Measurements from ENCODE around the gene GPR18. TPM values are rescaled to one million over a fixed set of nuclear protein-coding genes. Genes with fewer than 3 reads are reported as not detected.

GPR18 gene, protein sequence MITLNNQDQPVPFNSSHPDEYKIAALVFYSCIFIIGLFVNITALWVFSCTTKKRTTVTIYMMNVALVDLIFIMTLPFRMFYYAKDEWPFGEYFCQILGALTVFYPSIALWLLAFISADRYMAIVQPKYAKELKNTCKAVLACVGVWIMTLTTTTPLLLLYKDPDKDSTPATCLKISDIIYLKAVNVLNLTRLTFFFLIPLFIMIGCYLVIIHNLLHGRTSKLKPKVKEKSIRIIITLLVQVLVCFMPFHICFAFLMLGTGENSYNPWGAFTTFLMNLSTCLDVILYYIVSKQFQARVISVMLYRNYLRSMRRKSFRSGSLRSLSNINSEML
- not detected in 2 replicates for total RNA-seq

GRCh38 chr13:99258210-99258860, at the start of gene GPR18:
TSS of gene GPR18 (minus strand) at chr13:99258379. CDS start at chr13:99255872, 2,507 bp downstream.

DNA sequence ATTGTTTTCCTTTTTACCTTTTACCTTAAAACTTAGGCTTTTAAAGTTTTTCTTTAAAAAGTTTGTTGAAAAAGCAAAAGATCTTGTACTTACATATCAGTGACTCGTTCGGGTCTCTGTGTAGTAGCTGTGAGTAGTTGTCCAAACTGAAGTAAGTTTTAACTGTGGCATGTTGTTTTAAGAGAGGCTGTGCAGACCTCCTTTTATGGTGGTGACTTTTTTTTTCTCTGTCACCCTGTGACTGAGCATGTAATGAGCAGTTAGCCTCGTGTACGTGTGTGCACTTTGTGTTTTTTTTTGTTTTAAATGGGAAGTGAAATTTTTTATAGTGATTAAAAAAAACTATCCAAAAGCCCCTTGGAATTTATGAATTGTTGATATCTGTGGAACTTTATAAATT, 49.1 kb upstream of the GPR18 start, which contains the start of gene GPR183:
GPR183 (minus strand) TSS at position 153 of the 400 bp plus-strand sequence. CDS start 11,254 bp downstream, outside the sequence.

Other genes starting within 250 kb of the GPR18 start
- gene UBAC2, start 57.5 kb downstream of the GPR18 start, total RNA-seq, result 29.3 and 32.5 TPM in 2 replicates
- under 0.01 and 0.22 TPM in 2 replicates for gene GPR183, start 49.0 kb upstream of the GPR18 start, total RNA-seq
- gene TM9SF2, start 243.1 kb upstream of the GPR18 start, total RNA-seq, result 134 and 143 TPM in 2 replicates